Stimulated activated CD4-positive, alpha-beta T cell treated with anti-CD3 and anti-CD28 coated beads, TNF-alpha, amount 100 ng/mL, for 24 hours (primary cell): Measurements from ENCODE around the gene XYLB.

Source experiments
- DNase-seq, 3 experiments: peaks; one replicate each; pipeline ENCODE4 v3.0.0-alpha.2; 2020; ENCODE audit warnings: low read depth in 3 of 3

Gene XYLB

DNA sequence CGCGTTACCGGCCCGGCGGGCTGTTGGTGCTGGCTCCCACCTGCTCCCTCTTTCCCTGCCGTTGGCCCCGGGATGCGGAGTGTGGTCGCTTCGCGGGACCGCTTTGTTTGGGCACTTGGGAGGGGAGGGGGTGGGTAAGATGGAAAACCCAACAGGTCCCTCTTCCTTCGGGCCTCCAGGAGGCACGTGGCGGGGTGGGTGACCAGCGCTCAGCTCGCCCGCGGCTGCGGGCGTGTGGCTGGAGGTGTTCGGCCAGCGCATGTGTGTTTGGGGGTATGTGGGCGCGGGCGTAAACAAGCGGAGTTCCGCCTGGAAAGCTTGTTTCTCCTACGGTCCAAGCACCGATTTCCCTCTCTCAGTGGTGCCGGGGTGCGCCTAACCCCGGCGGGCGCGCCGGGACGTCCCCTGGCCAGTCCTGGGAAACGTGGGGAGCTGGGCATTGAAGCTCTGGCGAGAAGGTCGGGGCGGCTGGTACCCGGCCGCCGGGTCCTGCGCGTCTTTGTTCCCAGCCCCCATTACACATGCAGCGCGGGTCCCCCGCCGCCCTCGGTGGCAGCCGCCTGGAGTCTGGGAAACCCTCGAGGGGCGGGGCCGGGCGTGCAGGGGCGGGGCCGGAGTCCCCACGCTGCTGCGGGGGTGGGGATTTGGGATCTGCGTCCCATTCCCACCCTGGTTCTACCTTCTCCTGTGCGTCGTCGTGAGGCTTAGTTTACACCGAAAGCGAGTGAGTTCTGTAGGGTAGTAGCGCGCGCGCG is 108.5 kb downstream of the XYLB start:
- DNase-seq = peak in 1 of 3 experiments; percentile 39

DNA sequence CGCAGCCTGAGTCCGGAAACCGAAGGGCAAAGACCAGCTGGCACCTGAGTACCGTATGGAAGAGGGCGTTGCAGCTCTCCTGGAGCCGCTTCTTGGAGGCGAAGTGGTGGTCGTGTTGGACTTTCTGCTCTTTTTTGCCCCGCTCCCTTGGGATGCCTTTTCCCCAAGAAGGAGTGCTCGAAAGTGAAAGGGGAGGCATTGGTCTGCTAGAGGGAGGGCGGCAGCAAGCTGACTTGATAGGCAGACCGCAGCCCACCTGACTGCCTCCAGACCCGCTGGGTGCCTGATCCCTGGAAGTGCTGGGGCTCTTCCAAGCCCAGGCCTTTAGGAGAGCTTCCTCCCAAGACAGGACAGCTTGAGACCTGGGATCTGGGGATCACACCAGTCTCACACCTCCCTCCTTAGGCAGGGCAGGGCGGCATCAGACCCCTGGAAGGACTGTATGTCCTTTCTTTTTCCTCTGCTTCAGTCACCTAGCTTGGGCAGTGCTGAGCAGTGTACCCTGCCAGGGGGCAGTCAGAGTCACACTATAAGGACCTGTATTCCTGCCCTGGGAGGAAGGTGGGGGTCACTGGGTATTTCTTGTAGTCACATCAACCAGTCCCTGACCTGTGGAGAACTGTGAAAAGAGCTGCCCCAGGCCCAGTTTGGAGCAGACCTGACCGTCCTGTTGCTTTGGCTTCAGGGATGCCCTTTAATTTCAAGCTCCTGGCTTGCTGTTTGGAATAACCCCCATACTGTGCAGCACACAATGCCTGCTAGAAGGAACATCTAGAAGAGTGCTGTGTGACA is 109.2 kb downstream of the XYLB start:
- DNase-seq = peak in 1 of 3 experiments; percentile 20

DNA sequence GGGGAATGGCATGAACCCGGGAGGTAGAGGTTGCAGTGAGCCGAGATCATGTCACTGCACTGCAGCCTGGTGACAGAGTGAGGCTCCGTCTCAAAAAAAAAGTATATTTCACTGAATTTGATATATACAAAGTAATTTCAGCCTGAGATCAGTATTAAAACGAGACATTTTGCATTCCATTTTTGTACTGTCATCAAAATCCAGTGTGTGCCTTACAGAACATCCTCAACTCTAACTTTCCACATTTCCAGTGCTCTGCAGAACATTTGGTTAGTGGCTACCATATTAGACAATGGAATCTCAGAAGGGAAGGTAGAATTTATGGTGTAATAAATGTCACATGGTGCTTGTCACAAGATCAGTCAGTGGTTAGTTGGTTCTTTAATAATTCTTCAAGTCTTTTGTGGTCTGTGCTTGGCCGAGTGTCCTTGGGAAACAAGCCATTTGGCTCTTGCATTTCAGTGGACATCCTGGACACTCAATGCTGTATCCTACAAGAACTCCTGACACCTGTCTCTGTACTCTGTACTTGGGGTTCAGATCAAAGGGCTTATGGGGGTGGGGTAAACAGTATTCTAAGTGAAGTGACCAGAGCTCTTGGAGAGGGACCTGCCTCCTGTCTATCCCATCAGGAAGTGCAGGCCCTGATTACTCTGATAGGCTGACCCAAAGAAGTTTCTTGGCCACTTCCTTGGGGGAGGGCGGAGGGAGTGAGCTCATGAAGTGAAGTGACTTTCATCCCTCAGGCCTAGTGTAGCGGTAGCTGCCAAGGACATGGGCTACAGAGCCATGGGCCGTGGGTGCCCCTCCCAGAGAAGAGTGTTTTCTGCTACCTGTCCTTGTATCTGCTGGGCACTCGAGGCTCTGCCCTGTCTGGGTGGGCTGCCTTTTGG is 110.8 kb downstream of the XYLB start:
- no peak for DNase-seq

DNA sequence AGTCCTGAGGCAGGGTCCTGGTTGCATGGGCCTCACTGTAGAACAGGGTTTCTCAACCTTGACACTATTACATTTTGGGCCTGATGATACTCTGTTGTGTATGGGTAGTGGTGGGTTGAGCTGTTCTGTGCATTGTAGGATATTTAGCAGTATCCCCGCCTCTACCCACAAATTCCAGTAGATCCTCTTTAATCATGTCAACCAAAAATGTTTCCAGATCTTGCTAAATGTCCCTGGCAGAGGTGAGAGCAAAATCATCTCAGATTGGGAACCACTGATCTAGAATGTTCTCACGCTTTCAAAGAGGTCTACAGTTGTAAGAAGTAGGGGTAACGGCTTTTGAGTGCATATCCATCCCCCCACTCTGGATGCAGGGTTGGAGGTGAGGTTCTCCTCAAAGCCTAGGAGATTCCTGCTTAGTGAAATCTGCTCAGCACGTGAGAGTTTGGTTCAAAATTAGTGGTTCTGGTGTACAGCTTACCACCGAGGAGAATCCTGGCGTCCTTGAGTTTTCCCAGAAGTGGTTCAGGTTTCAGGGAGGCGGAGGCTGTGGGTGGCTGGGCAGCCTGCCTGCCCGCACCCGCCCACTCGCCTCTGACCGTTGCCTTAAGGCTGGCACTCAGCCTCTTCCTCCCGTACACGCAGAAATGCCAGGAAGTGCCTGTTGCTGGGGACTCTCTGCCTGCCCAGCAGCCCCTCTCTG is 112.4 kb downstream of the XYLB start:
- no peak for DNase-seq

DNA sequence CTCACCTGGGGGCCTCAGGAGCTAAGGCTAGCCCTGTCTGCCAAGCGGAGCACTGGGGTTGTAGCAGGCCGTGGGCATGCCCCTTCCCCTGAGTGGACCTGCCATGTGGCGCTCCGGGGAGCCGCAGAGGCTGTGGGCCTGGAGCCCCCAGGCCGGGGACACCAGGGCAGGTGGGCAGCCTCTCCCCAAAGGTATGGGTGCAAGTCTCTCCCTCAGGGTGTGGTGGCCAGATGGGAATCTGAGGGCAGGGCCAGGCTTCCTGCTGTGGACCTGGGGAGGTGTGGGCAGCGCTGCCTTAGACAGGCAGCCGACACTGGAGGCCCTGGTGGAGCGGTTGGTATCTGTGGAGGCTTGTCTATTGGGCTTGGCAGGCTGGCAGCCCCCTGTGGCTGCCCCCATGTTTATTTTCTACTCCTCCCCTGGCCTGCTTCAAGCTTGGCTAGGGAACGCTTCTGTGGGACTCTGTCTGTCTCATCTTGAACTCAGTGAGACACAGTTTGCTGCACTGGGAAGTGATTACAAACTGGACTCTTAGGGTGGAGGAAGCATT is 113.0 kb downstream of the XYLB start:
- no peak for DNase-seq

DNA sequence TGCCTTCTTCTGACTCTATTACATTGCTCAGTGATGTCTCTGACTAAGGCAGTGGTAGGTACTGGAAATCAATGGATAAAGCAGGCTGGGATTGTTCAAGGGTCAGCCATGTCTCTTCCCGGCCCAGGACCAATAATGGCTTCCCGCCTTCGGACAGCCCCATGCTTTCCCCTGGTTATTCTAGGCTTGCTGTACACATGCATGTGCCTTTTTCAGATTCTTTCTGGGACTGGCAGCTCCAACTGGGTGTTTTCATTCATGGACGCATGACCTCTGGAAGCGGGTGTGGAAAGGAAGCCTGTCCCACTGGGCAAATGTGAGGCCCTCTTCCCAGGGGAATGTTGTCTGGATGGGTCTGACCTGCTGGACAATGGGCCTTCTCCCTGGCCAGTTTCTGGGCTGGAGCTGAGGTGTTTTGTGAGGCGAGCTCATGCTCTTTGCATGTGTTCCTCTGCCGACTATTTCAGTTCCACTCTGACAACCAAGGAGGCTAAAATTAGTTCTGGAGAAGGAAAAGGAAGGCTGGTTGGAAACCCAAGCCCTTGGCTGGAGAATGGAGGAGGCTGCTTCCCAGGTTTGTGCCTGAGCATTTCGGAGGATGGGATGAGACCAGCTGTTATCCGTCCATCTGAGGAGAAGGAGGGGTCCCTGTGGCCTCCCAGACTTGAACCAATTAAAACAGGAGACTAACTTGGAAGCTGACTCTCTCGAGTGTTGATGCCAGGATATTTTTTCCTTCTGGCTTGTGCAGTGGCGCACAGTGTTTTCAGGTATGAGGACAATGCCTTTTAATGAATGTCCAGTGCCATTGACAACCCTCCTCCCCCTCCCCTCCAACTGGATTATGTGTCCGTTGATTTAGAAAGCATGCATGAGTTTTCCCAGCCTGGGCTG is 114.0 kb downstream of the XYLB start:
- no peak for DNase-seq
